GM12874 (cell line): ENCODE measurements around the gene PTER.

Source experiments
- TF ChIP-seq, protein P1 (sequence below): IDR thresholded peaks from 2 replicates; pipeline ENCODE4 v1.5.1; 2011; ENCODE audit warnings: low read depth, mild to moderate bottlenecking, control low read depth, low read length, moderate library complexity; ENCODE audit not compliant: insufficient read depth

The PTER gene, protein sequence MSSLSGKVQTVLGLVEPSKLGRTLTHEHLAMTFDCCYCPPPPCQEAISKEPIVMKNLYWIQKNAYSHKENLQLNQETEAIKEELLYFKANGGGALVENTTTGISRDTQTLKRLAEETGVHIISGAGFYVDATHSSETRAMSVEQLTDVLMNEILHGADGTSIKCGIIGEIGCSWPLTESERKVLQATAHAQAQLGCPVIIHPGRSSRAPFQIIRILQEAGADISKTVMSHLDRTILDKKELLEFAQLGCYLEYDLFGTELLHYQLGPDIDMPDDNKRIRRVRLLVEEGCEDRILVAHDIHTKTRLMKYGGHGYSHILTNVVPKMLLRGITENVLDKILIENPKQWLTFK

DNA sequence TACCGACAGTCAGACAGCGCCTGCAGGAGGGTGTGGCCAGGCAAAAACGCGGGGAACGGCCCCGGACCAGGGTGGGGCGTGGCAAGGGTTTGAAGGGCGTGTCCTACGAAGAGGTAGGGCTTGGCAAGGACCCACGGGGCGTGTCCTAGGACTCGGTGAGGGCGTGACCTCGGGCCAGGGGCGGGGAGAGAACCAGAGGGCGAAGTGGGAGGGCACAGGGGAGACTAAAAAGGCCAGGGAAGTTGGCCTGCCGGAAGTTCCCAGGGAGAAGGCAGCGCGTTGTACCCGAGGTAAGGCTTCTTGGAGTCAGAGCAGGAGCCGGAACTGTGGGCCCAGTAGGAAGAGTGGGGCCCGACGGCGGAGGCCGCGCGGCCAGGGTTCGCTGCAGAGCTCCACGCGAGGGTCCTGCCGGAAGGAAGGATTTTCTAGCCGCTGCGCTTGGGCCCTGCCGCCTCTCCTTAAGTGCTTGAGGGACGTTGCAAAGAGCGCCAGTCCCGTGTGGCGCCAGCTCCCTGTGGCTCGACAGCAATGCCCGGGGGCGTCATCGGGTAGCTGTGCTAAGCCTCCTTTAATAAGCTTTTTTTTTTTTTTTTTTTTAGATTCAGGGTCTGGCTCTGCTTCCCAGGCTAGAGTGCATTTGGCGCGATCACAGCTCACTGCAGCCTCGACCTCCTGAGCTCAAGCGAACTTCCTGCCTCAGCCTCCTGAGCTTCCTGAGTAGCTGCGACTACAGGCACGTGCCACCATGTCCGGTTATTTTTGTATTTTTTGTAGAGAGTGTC is at the start of gene PTER:
TSS of gene PTER (plus strand) at position 253 of the 782 bp plus-strand sequence. CDS start 47,375 bp downstream, outside the sequence.
- TF ChIP-seq, protein P1, sequence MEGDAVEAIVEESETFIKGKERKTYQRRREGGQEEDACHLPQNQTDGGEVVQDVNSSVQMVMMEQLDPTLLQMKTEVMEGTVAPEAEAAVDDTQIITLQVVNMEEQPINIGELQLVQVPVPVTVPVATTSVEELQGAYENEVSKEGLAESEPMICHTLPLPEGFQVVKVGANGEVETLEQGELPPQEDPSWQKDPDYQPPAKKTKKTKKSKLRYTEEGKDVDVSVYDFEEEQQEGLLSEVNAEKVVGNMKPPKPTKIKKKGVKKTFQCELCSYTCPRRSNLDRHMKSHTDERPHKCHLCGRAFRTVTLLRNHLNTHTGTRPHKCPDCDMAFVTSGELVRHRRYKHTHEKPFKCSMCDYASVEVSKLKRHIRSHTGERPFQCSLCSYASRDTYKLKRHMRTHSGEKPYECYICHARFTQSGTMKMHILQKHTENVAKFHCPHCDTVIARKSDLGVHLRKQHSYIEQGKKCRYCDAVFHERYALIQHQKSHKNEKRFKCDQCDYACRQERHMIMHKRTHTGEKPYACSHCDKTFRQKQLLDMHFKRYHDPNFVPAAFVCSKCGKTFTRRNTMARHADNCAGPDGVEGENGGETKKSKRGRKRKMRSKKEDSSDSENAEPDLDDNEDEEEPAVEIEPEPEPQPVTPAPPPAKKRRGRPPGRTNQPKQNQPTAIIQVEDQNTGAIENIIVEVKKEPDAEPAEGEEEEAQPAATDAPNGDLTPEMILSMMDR = no peak

DNA sequence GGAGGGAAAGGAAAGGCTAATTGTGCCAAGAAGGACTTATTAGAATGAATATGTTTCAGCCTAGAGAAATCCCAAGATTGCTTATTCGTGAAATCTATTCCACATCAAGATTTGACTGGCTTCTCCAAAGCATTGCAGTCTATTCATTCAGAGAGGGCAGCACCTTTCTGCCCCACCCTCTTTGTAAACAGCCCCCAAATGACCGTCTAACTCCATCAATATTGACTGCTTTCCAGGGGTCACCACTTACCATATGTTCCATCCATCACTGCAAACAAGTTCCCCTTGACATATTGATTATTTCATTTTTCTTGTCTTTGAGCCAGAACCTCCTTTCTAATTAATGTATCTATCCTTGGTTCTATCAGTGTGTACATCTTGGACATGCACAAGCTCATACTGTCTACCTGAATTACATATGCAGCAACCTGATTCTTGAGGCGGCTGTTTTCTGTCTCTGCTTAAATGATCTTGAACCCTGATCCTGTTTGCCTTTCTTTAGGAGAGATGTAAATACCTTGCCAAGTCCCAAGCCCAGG is 44.2 kb upstream of the PTER start:
- TF ChIP-seq, protein P1 = no peak

DNA sequence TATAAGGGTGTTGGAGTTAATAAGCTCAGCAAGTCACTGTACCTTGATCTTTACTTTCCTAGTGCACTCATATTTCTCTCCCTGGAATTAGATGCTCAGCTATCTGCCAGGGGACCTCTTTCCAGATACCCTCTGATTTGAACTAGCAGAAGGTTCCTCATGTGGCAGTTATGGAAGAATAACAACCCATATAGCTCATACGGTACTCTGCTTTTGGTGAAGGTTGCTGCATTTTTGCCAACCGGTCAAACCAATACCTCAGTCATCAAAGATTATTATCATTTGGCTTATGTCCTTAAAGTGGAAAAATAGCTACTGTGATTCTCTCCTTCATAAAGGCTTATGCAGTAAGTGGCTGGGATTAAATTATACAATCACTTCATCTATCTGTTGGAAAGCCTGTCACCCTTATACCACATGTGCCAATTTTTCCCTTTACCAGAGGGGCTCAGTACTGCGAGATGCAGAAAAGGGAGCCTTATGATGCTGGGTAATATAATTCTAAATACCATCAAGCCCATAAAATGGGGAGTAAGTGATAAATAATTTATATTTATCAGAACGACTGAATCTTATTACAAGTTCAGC is 43.4 kb upstream of the PTER start:
- TF ChIP-seq, protein P1 = no peak

DNA sequence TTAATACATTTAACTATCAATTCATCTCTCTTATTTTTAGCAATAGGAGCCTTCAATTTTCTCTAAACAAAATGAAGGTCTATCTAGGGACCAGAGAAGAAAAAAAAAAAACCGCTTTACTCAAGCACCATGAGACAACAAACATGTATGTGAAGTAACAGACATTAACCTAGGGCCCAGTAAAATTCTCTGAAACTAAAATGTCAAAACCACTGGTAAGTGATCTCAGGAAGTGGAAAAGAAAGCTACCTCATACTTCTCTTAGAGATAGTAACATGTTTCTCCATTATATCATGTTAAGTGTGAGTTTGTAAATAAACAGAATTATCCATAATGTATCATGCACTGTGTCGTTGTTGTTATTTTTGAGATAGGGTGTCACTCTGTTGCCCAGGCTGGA is 35.4 kb upstream of the PTER start:
- TF ChIP-seq, protein P1 = no peak

DNA sequence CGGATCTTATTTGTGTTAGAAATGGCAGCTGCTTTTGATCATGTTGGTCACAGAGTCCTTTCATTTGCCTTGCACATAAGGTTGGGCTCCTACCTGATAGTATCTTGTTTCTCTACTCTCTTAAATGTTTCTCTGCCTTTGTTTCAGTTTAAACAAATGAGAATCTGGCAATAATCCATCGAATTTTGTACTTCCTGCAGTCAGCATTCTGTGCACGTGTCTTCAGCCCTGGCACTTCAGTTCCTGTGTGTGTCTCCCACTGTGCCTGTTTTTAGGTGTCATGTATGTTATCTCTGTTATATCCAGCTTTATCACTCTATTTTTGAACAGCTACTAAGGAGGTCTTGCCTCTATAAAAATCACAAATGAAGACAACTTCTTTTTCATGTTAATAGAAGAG is 28.4 kb upstream of the PTER start:
- TF ChIP-seq, protein P1 = no peak

DNA sequence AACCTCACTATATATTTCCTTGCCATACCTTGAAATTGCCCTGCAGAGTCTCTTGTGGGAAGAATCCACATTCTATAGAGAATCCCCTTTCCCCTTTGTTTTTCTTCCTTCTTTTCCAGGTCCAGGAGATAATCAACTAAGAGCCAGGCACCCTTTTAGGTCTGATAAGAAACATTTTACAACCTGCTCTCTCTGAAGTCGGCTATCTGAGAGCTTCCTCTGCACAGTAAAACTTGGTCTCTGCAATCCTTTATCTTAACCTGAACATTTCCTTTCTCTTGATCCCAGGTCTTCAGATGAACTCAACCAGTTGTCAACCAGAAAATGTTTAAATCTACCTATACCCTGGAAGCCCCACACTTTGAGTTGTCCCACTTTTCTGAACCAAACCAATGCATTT is 19.5 kb upstream of the PTER start:
- TF ChIP-seq, protein P1 = no peak

DNA sequence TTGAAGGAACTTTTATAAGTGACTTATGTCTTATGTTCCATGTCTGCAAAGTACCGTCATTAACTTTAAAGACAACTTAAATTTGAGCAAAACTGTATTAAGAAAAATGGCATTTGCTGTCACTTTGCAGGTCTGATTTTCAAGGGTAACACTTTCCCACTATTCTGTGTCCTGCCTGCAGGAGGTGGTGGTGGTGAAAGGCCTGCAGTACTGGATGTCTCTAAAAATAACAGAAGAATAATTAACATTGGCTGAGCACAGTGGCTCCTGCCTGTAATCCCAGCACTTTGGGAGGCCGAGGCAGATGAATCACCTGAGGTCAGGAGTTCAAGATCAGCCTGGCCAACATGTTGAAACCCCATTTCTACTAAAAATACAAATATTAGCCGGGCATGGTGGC is 13.2 kb upstream of the PTER start:
- TF ChIP-seq, protein P1 = no peak
